ENCODE results near the gene PCBP4.

GRCh38 chr3:51954713-51955112 lies 12.5 kb downstream of the PCBP4 start:
- TF ChIP-seq PPARA (CRISPR knock-in tag; IDR thresholded peaks at IDR 0.05; ENCODE audit: borderline replicate concordance), result no peak
- TF ChIP-seq OSR1 (CRISPR knock-in tag; IDR thresholded peaks at IDR 0.05), result no peak
- no peak for TF ChIP-seq RARB (CRISPR knock-in tag; IDR thresholded peaks at IDR 0.05)
- no peak for TF ChIP-seq ESRRG (CRISPR knock-in tag; IDR thresholded peaks at IDR 0.05)
- TF ChIP-seq ISL1 (CRISPR knock-in tag; IDR thresholded peaks at IDR 0.05), result no peak
- TF ChIP-seq ZNF70 (CRISPR knock-in tag; IDR thresholded peaks at IDR 0.05), result no peak
- no peak for TF ChIP-seq PATZ1 (CRISPR knock-in tag; IDR thresholded peaks at IDR 0.05; ENCODE audit: borderline replicate concordance)
- TF ChIP-seq, protein P1, sequence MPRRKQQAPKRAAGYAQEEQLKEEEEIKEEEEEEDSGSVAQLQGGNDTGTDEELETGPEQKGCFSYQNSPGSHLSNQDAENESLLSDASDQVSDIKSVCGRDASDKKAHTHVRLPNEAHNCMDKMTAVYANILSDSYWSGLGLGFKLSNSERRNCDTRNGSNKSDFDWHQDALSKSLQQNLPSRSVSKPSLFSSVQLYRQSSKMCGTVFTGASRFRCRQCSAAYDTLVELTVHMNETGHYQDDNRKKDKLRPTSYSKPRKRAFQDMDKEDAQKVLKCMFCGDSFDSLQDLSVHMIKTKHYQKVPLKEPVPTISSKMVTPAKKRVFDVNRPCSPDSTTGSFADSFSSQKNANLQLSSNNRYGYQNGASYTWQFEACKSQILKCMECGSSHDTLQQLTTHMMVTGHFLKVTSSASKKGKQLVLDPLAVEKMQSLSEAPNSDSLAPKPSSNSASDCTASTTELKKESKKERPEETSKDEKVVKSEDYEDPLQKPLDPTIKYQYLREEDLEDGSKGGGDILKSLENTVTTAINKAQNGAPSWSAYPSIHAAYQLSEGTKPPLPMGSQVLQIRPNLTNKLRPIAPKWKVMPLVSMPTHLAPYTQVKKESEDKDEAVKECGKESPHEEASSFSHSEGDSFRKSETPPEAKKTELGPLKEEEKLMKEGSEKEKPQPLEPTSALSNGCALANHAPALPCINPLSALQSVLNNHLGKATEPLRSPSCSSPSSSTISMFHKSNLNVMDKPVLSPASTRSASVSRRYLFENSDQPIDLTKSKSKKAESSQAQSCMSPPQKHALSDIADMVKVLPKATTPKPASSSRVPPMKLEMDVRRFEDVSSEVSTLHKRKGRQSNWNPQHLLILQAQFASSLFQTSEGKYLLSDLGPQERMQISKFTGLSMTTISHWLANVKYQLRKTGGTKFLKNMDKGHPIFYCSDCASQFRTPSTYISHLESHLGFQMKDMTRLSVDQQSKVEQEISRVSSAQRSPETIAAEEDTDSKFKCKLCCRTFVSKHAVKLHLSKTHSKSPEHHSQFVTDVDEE (CRISPR knock-in tag; IDR thresholded peaks at IDR 0.05), result no peak

Data from SK-N-SH treated with all-trans-retinoic acid at 6 μM for 48 hours (cell line).